OCI-LY7 (cell line): Measurements from ENCODE around the gene TOP3A. TPM values are rescaled to one million over a fixed set of nuclear protein-coding genes. Genes with fewer than 3 reads are reported as not detected.

Experiments used
- BruUV-seq: library from RNA; stranded (reverse); fragments of 400-500 nt; replicated peaks from 2 replicates; lab custom pipeline; 2021; lab: Mats Ljungman, UMichigan
- CTCF ChIA-PET: fragments of 300-600 bp; sonication (Branson Sonifier 250); formaldehyde crosslinking; loops from one replicate; lab custom pipeline; 2022; ENCODE audit warnings: antibody characterized with exemption; ENCODE audit not compliant: unreplicated experiment; lab: Charles Lee
- POLR2A ChIA-PET: fragments of 300-600 bp; sonication (Branson Sonifier 250); formaldehyde crosslinking; loops from one replicate; lab custom pipeline; 2022; ENCODE audit warnings: antibody characterized with exemption; lab: Charles Lee
- DNase-seq: peaks from one replicate; pipeline ENCODE4 v3.0.0-alpha.2; 2015; ENCODE audit warnings: low spot score
- H2AFZ ChIP-seq: fragments of 200-600 bp; sonication (generic), shearing (Covaris generic); 2 replicates; pipeline ENCODE4 v1.6.1; 2014; ENCODE audit warnings: mild to moderate bottlenecking, antibody characterized with exemption, low read length, moderate library complexity
- H3K27ac ChIP-seq: fragments of 200-600 bp; sonication (generic); 2 replicates; pipeline ENCODE4 v1.5.1; 2014; ENCODE audit warnings: mixed run types, low read depth, mild to moderate bottlenecking, moderate library complexity, low read length, inconsistent platforms; ENCODE audit not compliant: poor library complexity, severe bottlenecking
- H3K36me3 ChIP-seq: fragments of 200-600 bp; sonication (generic); 2 replicates; pipeline ENCODE4 v1.6.1; 2014; ENCODE audit warnings: mild to moderate bottlenecking, antibody characterized with exemption, low read length, moderate library complexity, mixed read lengths; ENCODE audit not compliant: insufficient read depth
- H3K4me1 ChIP-seq: fragments of 200-600 bp; sonication (generic); 2 replicates; pipeline ENCODE4 v1.5.1; 2014; ENCODE audit warnings: mild to moderate bottlenecking, low read length; ENCODE audit not compliant: insufficient read depth, poor library complexity, severe bottlenecking
- H3K4me2 ChIP-seq: fragments of 200-600 bp; sonication (generic); 2 replicates; pipeline ENCODE4 v1.6.1; 2014; ENCODE audit warnings: mild to moderate bottlenecking, low read length
- H3K4me3 ChIP-seq: fragments of 200-600 bp; sonication (generic); 2 replicates; pipeline ENCODE4 v1.5.1; 2014; ENCODE audit warnings: mild to moderate bottlenecking, low read depth, low read length; ENCODE audit not compliant: poor library complexity, severe bottlenecking
- H3K79me2 ChIP-seq: fragments of 200-600 bp; sonication (generic); 2 replicates; pipeline ENCODE4 v1.6.1; 2016; ENCODE audit warnings: low read depth, mild to moderate bottlenecking, low read length, moderate library complexity, mixed read lengths; ENCODE audit not compliant: insufficient read depth
- H3K9me2 ChIP-seq: fragments of 200-600 bp; sonication (generic); 2 replicates; pipeline ENCODE4 v1.6.1; 2016; ENCODE audit warnings: mild to moderate bottlenecking, low read length, mixed read lengths; ENCODE audit not compliant: insufficient read depth
- H3K9me3 ChIP-seq: fragments of 200-600 bp; sonication (generic); 2 replicates; pipeline ENCODE4 v1.6.1; 2014; ENCODE audit warnings: mild to moderate bottlenecking, mixed run types, low read length, mixed read lengths
- H4K20me1 ChIP-seq: fragments of 200-600 bp; sonication (generic); 2 replicates; pipeline ENCODE4 v1.6.1; 2014; ENCODE audit warnings: mild to moderate bottlenecking, antibody characterized with exemption, low read length, moderate library complexity, mixed read lengths; ENCODE audit not compliant: insufficient read depth
- CTCF ChIP-seq: fragments of 200-600 bp; sonication (generic); conservative IDR thresholded peaks from 2 replicates; pipeline ENCODE4 v1.5.1; 2014; ENCODE audit warnings: mild to moderate bottlenecking, antibody characterized with exemption, low read length, moderate library complexity, mixed read lengths
- EZH2phosphoT487 ChIP-seq: fragments of 200-600 bp; sonication (generic); IDR thresholded peaks from 2 replicates; pipeline ENCODE4 v1.6.1; 2018; ENCODE audit warnings: low read depth, borderline replicate concordance, mild to moderate bottlenecking, mixed run types, antibody characterized with exemption, low read length, moderate library complexity, mixed read lengths
- intact Hi-C: fragments of 100-400 bp; cut with micrococcal nuclease; formaldehyde crosslinking; loops from one replicate; pipeline ENCODE4 v1.10.0; 2022; ENCODE audit not compliant: unreplicated experiment
- total RNA-seq, 2 experiments: library from RNA; depleted of rRNA in 1 of 2; stranded (reverse); fragments of >200 nt in 1 of 2; shearing (Covaris generic) in 1 of 2; gene quantifications; 2 replicates each; pipeline ENCODE4 v1.2.3, GENCODE V29; 2014 to 2022

Gene TOP3A
- total RNA-seq, 2 experiments from 2014 or later: 48.3 to 64.4 TPM

GRCh38 chr17:18363101-18364049, 48.6 kb upstream of the TOP3A start, which contains the start of gene SHMT1:
Gene SHMT1 (minus strand): TSS chr17:18363550. CDS start chr17:18355981, 7,569 bp downstream.
- no peaks in the 10 kb centered on the region for H3K9me2 ChIP-seq
- peak within 1 kb of the TSS; percentile 82 for H3K4me2 ChIP-seq
- H3K9me3 ChIP-seq: no peaks in the 10 kb centered on the region
- ChIA-PET POLR2A (interaction anchor here (0.7 to 1.3 kb wide), 3 partner anchors 17 to 701 kb away, joined by 3 to 4 read pairs (median 4); no protein-coding TSS in a partner anchor), CTCF (no interaction called here)
- H2AFZ ChIP-seq: peak within 1 kb of the TSS; percentile 34
- H3K27ac ChIP-seq: peak within 1 kb of the TSS; percentile 46
- peaks cover 26% of the 10 kb centered on the region for H3K36me3 ChIP-seq
- peak within 1 kb of the TSS; percentile 85 for H3K4me3 ChIP-seq
- no peaks in the 10 kb centered on the region for H4K20me1 ChIP-seq
- H3K79me2 ChIP-seq: peaks cover 38% of the 10 kb centered on the region
- peaks cover 17% of the 10 kb centered on the region for H3K4me1 ChIP-seq
- no TSS peak for BruUV-seq
- intact Hi-C loops: loop anchor here (5.0 kb wide), 1 partner anchor 106 kb away; the partner anchor contains the start of gene FLII
- DNase-seq: peak; percentile 95
- TF ChIP-seq CTCF: no peak
- no peak for TF ChIP-seq EZH2phosphoT487

DNA sequence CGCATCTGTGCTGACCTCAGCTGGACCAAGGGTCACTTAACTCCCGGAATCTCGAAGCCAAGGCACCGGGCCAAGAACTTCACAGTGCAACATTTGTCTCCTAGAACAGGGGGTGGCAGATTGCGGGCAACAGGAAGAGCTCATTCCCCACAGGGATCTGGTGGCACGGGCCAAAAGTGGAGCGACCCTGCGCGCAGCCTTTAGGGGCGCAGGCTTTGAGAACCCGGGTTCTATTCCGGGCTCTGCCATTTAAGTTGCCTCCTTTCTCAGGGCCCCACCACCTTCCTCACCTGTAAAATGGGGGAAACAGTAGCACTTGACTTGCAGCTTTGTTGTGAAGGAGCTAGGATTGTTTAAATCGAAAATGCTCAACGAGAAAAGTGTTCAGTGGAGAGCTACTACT, 47.9 kb upstream of the TOP3A start:
- Histone ChIP-seq H2AFZ (peak overlapping the region; percentile 34; the same call in 1 of the 2 replicates), H3K36me3 (peaks cover 33% of the 10 kb centered on the region), H3K9me3 (no peaks in the 10 kb centered on the region), H3K9me2 (no peaks in the 10 kb centered on the region), H3K4me1 (peaks cover 17% of the 10 kb centered on the region), H3K4me3 (peak overlapping the region; percentile 85), H3K79me2 (peaks cover 38% of the 10 kb centered on the region), H4K20me1 (no peaks in the 10 kb centered on the region), H3K27ac (peak overlapping the region; percentile 46), H3K4me2 (peak overlapping the region; percentile 73)
- ChIA-PET POLR2A (interaction anchor here (1.0 to 1.3 kb wide), 2 partner anchors 16 to 47 kb away, joined by 4 read pairs; no protein-coding TSS in a partner anchor), CTCF (no interaction called here)
- peak; percentile 54 for DNase-seq
- intact Hi-C loops: loop anchor here (5.0 kb wide), 1 partner anchor 105 kb away; the partner anchor contains the start of gene FLII
- no TSS peak for BruUV-seq
- TF ChIP-seq CTCF (peak; percentile 42), EZH2phosphoT487 (no peak)
